K562 (cell line): Measurements from ENCODE around the gene PELI3. TPM values are rescaled to one million over a fixed set of nuclear protein-coding genes. Genes with fewer than 3 reads are reported as not detected.

ENCODE experiments used
- CHAMP1 ChIP-seq: fragments of 450-650 bp; IDR thresholded peaks from 2 replicates; pipeline ENCODE4 v1.6.1; 2016; ENCODE audit warnings: mild to moderate bottlenecking
- E2F5 ChIP-seq: sonication (generic); formaldehyde crosslinking; IDR thresholded peaks from 2 replicates; pipeline ENCODE4 v1.8.0; 2022; ENCODE audit warnings: mild to moderate bottlenecking, missing genetic modification reagents
- HDAC6 ChIP-seq: IDR thresholded peaks from 2 replicates; pipeline ENCODE4 v1.6.1; 2012; ENCODE audit warnings: low read depth, mild to moderate bottlenecking, control low read depth, inconsistent platforms, low read length, moderate library complexity
- HEY1 ChIP-seq: fragments of 250-450 bp; sonication (Bioruptor Pico); IDR thresholded peaks from 2 replicates; pipeline ENCODE4 v1.5.0; 2020; ENCODE audit warnings: mild to moderate bottlenecking, moderate library complexity, borderline replicate concordance
- NR0B1 ChIP-seq: fragments of 450-650 bp; IDR thresholded peaks from one replicate; pipeline ENCODE4 v1.6.1; 2018; ENCODE audit warnings: mild to moderate bottlenecking, moderate library complexity; ENCODE audit not compliant: partially characterized antibody
- NR3C1 ChIP-seq: sonication (generic); formaldehyde crosslinking; IDR thresholded peaks from 2 replicates; pipeline ENCODE4 v1.8.1; 2022; ENCODE audit warnings: missing genetic modification reagents
- PCBP1 ChIP-seq: fragments of 200-400 bp; formaldehyde crosslinking; IDR thresholded peaks from 2 replicates; pipeline ENCODE4 v1.6.1; 2018; ENCODE audit warnings: mild to moderate bottlenecking, low read depth, low read length; ENCODE audit not compliant: poor library complexity, severe bottlenecking
- RBM14 ChIP-seq: fragments of 200-400 bp; formaldehyde crosslinking; IDR thresholded peaks from 2 replicates; pipeline ENCODE4 v1.6.1; 2018; ENCODE audit warnings: low read depth, mild to moderate bottlenecking, low read length, moderate library complexity, borderline replicate concordance; ENCODE audit not compliant: insufficient read depth
- SIRT6 ChIP-seq: IDR thresholded peaks from one replicate; pipeline ENCODE4 v1.6.1; 2012; ENCODE audit warnings: low read depth, mild to moderate bottlenecking, control low read depth, inconsistent platforms, low read length, moderate library complexity
- SUPT5H ChIP-seq: fragments of 450-650 bp; IDR thresholded peaks from 2 replicates; pipeline ENCODE4 v1.6.1; 2016
- TFAP4 ChIP-seq: sonication (generic); formaldehyde crosslinking; IDR thresholded peaks from 2 replicates; pipeline ENCODE4 v1.8.0; 2022; ENCODE audit warnings: missing genetic modification reagents, mild to moderate bottlenecking, moderate library complexity, borderline replicate concordance
- ZBED1 ChIP-seq: IDR thresholded peaks from 2 replicates; pipeline ENCODE4 v1.6.1; 2014
- ZBTB7A ChIP-seq: IDR thresholded peaks from 2 replicates; pipeline ENCODE4 v1.6.1; 2011; ENCODE audit warnings: low read depth, mild to moderate bottlenecking, low read length, moderate library complexity, borderline replicate concordance; ENCODE audit not compliant: control insufficient read depth
- ZC3H11A ChIP-seq: IDR thresholded peaks from 2 replicates; pipeline ENCODE4 v1.6.1; 2012; ENCODE audit warnings: low read depth, low read length, improper control_type of control experiment
- ZMIZ1 ChIP-seq, 2 experiments: fragments of 150-350 bp in 1 of 2; IDR thresholded peaks; 2 replicates each; pipeline ENCODE4 v1.6.1; 2012 to 2016; ENCODE audit warnings: low read depth in 2 of 2, low read length in 2 of 2, mild to moderate bottlenecking in 1 of 2, moderate library complexity in 1 of 2
- ZNF316 ChIP-seq: fragments of 450-650 bp; IDR thresholded peaks from 2 replicates; pipeline ENCODE4 v1.6.1; 2016
- polyA plus RNA-seq, 8 experiments: library from polyadenylated mRNA; depleted of rRNA in 4 of 8; stranded (reverse) in 5 of 8; unstranded in 3 of 8; fragments of >200 nt; fragmentation: Nextera tagmentation in 2 of 8; fragmentation: Illumina TruSeq in 1 of 8; extraction: Ambion mirVana in 2 of 8; extraction: Trizol in 1 of 8; gene quantifications; 2 replicates each; pipeline versions ENCODE4 v1.2.1 to v1.2.3, GENCODE V29; 2011 to 2014; ENCODE audit warnings: inconsistent platforms in 1 of 8, missing spikeins in 1 of 8
- total RNA-seq, 7 experiments: library from RNA; depleted of rRNA in 6 of 7; stranded (reverse); fragments of >200 nt in 6 of 7; fragmentation: Illumina TruSeq in 2 of 7; extraction: Trizol in 2 of 7; gene quantifications; 2 replicates each; pipeline versions ENCODE4 v1.2.1 to v1.2.3, GENCODE V29; 2011 to 2021; ENCODE audit warnings: low replicate concordance in 1 of 7

Gene PELI3
- total and polyA plus RNA-seq, 9 of the 15 experiments (the other 6 are each of a cell fraction or from before 2014, with no cell fraction given) = 0.17 to 4.2 (median 1.9) TPM

GRCh38 chr11:66480117-66480938 lies 13.6 kb downstream of the PELI3 start, which contains the start of gene DPP3 (continued):
- TF ChIP-seq NR3C1 (CRISPR knock-in tag) (no peak), NR0B1 (no peak), HEY1 (CRISPR knock-in tag) (no peak), ZNF316 (no peak), ZC3H11A (no peak), E2F5 (CRISPR knock-in tag) (0 out of 2 replicates have a peak, but pooled peaks have one; percentile 22), CHAMP1 (no peak), HDAC6 (no peak), ZBTB7A (no peak; the same call in 1 of the 2 replicates), ZBED1 (no peak), RBM14 (no peak), PCBP1 (no peak), SUPT5H (peak; percentile 90), SIRT6 (no peak), ZMIZ1 (IDR thresholded peaks at IDR 0.05; ENCODE audit: low read depth in 2 of 2, low read length in 2 of 2) (no peak; a peak in 1 of 4 replicates), TFAP4 (CRISPR knock-in tag) (peak; percentile 96)
